B cell (primary cell): ENCODE results near the gene RFC5. TPM values are rescaled to one million over a fixed set of nuclear protein-coding genes. Genes with fewer than 3 reads are reported as not detected.

Source experiments
- ATAC-seq: fragments of 200-7000 bp; cut with Tn5 transposase; one replicate; pipeline ENCODE4 v1.10.0; 2021; ENCODE audit warnings: low read depth, mild to moderate bottlenecking, moderate number of reproducible peaks, moderate library complexity
- CTCF ChIA-PET: fragments of 350-600 bp; sonication (Branson Sonifier 250); formaldehyde crosslinking; loops from one replicate; lab custom pipeline; 2021; ENCODE audit warnings: antibody characterized with exemption, inconsistent platforms; lab: Charles Lee
- POLR2A ChIA-PET: fragments of 350-600 bp; sonication (Branson Sonifier 250); formaldehyde crosslinking; loops from one replicate; lab custom pipeline; 2021; ENCODE audit warnings: antibody characterized with exemption; lab: Charles Lee
- DNase-seq: peaks from one replicate; pipeline ENCODE4 v3.0.0; 2013
- H2AFZ ChIP-seq: 2 replicates; pipeline ENCODE4 v1.6.1; 2012; ENCODE audit warnings: mild to moderate bottlenecking, low read depth, low read length; ENCODE audit not compliant: insufficient read depth, poor library complexity, severe bottlenecking
- H3K27ac ChIP-seq, 2 donors: 1 replicate in 1 of 2; 2 replicates in 1 of 2; pipeline ENCODE4 v1.5.1; 2012 to 2013; ENCODE audit warnings: low read length in 2 of 2, mild to moderate bottlenecking in 2 of 2, moderate library complexity in 1 of 2
- H3K27me3 ChIP-seq, 4 experiments: fragments of 200-600 bp in 1 of 4; sonication (generic) in 1 of 4; replicated peaks in 1 of 4; 1 replicate in 2 of 4; 2 replicates in 2 of 4; pipeline versions ENCODE4 v1.6.1 to v1.7.0; 2013 to 2016; ENCODE audit warnings: low read length in 3 of 4, mild to moderate bottlenecking in 2 of 4, mixed read lengths in 1 of 4, moderate library complexity in 1 of 4; ENCODE audit not compliant: insufficient read depth in 4 of 4, control insufficient read depth in 3 of 4; ENCODE audit errors: control extremely low read depth in 1 of 4
- H3K36me3 ChIP-seq, 2 experiments: replicated peaks in 1 of 2; 1 replicate in 1 of 2; 2 replicates in 1 of 2; pipeline versions ENCODE4 v1.6.1 to v1.7.1; 2013; ENCODE audit warnings: low read length in 1 of 2; ENCODE audit not compliant: insufficient read depth in 2 of 2, control insufficient read depth in 1 of 2; ENCODE audit errors: control extremely low read depth in 1 of 2, extremely low read depth in 1 of 2
- H3K4me1 ChIP-seq, 2 donors: fragments of 200-600 bp in 1 of 2; sonication (generic) in 1 of 2; 1 replicate in 1 of 2; 2 replicates in 1 of 2; pipeline versions ENCODE4 v1.5.1 to v1.6.1; 2013 to 2017; ENCODE audit warnings: low read length in 2 of 2; ENCODE audit not compliant: control insufficient read depth in 2 of 2, insufficient read depth in 2 of 2
- H3K4me2 ChIP-seq: replicated peaks from 2 replicates; pipeline ENCODE3; 2012; ENCODE audit warnings: mild to moderate bottlenecking, low read depth, low read length; ENCODE audit not compliant: poor library complexity, severe bottlenecking
- H3K4me3 ChIP-seq, 5 experiments: fragments of 200-600 bp in 1 of 5; sonication (generic) in 1 of 5; 1 replicate in 3 of 5; 2 replicates in 2 of 5; pipeline versions ENCODE4 v1.5.1 to v1.7.0; 2011 to 2016; ENCODE audit warnings: low read length in 4 of 5, mild to moderate bottlenecking in 4 of 5, low read depth in 2 of 5, control low read depth in 1 of 5, moderate library complexity in 1 of 5; ENCODE audit not compliant: insufficient read depth in 1 of 5; ENCODE audit errors: control extremely low read depth in 1 of 5, extremely low read depth in 1 of 5
- H3K79me2 ChIP-seq: fragments of 200-600 bp; sonication (generic); one replicate; pipeline ENCODE4 v1.6.0; 2016; ENCODE audit warnings: low read length; ENCODE audit not compliant: control insufficient read depth, insufficient read depth
- H3K9ac ChIP-seq: fragments of 200-600 bp; sonication (generic); 2 replicates; pipeline ENCODE4 v1.6.1; 2017; ENCODE audit warnings: mild to moderate bottlenecking, low read length, moderate library complexity
- H3K9me3 ChIP-seq, 3 donors: one replicate each; pipeline versions ENCODE4 v1.6.1 to v1.7.1; 2013; ENCODE audit warnings: low read length in 2 of 3; ENCODE audit not compliant: control insufficient read depth in 2 of 3, insufficient read depth in 1 of 3; ENCODE audit errors: control extremely low read depth in 1 of 3
- H4K20me1 ChIP-seq: 2 replicates; pipeline ENCODE4 v1.6.0; 2012; ENCODE audit warnings: mild to moderate bottlenecking, low read length; ENCODE audit not compliant: insufficient read depth, control insufficient read depth, poor library complexity, severe bottlenecking
- H3K27ac Mint-ChIP-seq: one replicate; pipeline ENCODE4 v1.8.0; 2021; ENCODE audit warnings: mixed read lengths
- H3K27me3 Mint-ChIP-seq: one replicate; pipeline ENCODE4 v1.8.0; 2021; ENCODE audit warnings: mixed read lengths
- H3K4me1 Mint-ChIP-seq: one replicate; pipeline ENCODE4 v1.8.0; 2021; ENCODE audit warnings: mixed read lengths
- H3K4me3 Mint-ChIP-seq: one replicate; pipeline ENCODE4 v1.8.0; 2021; ENCODE audit warnings: mixed read lengths
- H3K9me3 Mint-ChIP-seq: one replicate; pipeline ENCODE4 v1.8.0; 2022; ENCODE audit warnings: mixed read lengths; ENCODE audit not compliant: insufficient read depth
- EZH2 ChIP-seq: IDR thresholded peaks from 2 replicates; pipeline ENCODE4 v1.6.1; 2012; ENCODE audit warnings: borderline replicate concordance, low read depth, mild to moderate bottlenecking, moderate library complexity, low read length; ENCODE audit not compliant: insufficient read depth, poor library complexity, severe bottlenecking
- WGBS: methylation state at CpG from one replicate; pipeline ENCODE4 v1.1.5; 2013; ENCODE audit warnings: missing lambda C conversion rate; ENCODE audit not compliant: insufficient coverage; 5-methylcytosine and 5-hydroxymethylcytosine counted together
- intact Hi-C: fragments of 100-400 bp; cut with micrococcal nuclease; formaldehyde crosslinking; loops from one replicate; pipeline ENCODE4 v1.10.0; 2022
- polyA plus RNA-seq: library from polyadenylated mRNA; depleted of rRNA; stranded (reverse); fragments of >200 nt; gene quantifications from 2 replicates; pipeline ENCODE4 v1.2.3, GENCODE V29; 2012
- total RNA-seq, 2 donors: library from RNA; stranded (reverse); fragments of 120-200 nt in 1 of 2; gene quantifications; 1 replicate in 1 of 2; 2 replicates in 1 of 2; pipeline versions ENCODE4 v1.2.3 to v1.2.4, GENCODE V29; 2013 to 2022
- TF ChIP-seq, protein P1 (sequence below): fragments of 200-600 bp; IDR thresholded peaks from one replicate; pipeline ENCODE4 v1.8.0; 2022; ENCODE audit warnings: antibody characterized with exemption, mild to moderate bottlenecking

RFC5 gene
- total and polyA plus RNA-seq, 2 donors (not counting 1 experiment from before 2014, with no cell fraction given) = 22.7 to 23.2 TPM

- no peak overlapping the region for H3K4me3 Mint-ChIP-seq
- Histone ChIP-seq H3K4me2 (no peak overlapping the region), H3K27me3 (no peaks in the 10 kb centered on the region), H4K20me1 (no peaks in the 10 kb centered on the region), H3K4me1 (peaks cover 4 to 7% of the 10 kb centered on the region in 2 donors), H2AFZ (no peak overlapping the region), H3K27ac (no peak overlapping the region), H3K79me2 (peaks cover 4% of the 10 kb centered on the region), H3K9me3 (no peaks in the 10 kb centered on the region), H3K36me3 (no peaks in the 10 kb centered on the region), H3K4me3 (no peak overlapping the region), H3K9ac (no peak overlapping the region)
- ChIA-PET POLR2A (no interaction called here), CTCF (no interaction called here)
- TF ChIP-seq, protein P1, sequence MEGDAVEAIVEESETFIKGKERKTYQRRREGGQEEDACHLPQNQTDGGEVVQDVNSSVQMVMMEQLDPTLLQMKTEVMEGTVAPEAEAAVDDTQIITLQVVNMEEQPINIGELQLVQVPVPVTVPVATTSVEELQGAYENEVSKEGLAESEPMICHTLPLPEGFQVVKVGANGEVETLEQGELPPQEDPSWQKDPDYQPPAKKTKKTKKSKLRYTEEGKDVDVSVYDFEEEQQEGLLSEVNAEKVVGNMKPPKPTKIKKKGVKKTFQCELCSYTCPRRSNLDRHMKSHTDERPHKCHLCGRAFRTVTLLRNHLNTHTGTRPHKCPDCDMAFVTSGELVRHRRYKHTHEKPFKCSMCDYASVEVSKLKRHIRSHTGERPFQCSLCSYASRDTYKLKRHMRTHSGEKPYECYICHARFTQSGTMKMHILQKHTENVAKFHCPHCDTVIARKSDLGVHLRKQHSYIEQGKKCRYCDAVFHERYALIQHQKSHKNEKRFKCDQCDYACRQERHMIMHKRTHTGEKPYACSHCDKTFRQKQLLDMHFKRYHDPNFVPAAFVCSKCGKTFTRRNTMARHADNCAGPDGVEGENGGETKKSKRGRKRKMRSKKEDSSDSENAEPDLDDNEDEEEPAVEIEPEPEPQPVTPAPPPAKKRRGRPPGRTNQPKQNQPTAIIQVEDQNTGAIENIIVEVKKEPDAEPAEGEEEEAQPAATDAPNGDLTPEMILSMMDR = no peak
- TF ChIP-seq EZH2 = no peak
- H3K4me1 Mint-ChIP-seq = peaks cover 8% of the 10 kb centered on the region
- no peaks in the 10 kb centered on the region for H3K9me3 Mint-ChIP-seq
- ATAC-seq (no peak), DNase-seq (no peak)
- intact Hi-C loops = no loop called here
- H3K27ac Mint-ChIP-seq = no peak overlapping the region
- WGBS = 80% methylated on average over 2 of the region's 3 CpGs
- H3K27me3 Mint-ChIP-seq = peaks cover 8% of the 10 kb centered on the region
Observed at GRCh38 chr12:118011961-118012360, 4.5 kb upstream of the RFC5 start.

DNA sequence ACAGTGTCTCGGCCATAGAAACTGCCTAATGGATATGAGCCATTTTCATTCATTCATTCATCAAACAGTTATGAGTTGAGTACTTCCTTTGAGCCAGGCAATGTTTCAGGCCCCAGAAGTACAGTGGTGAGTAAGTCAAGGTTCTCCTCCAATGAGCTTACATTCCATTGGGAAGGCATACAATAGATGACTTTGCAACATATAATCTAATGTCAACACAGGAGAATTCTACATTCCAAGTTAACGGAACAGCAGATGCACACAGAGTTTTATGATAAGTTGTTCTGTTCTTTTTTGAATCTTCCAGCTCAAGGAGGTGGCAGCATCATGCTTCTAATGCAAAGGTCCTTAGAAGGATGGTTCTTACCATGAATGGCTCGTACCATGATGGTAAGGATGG, 3.2 kb upstream of the RFC5 start:
- ChIA-PET POLR2A (no interaction called here), CTCF (no interaction called here)
- Mint-ChIP-seq H3K9me3 (no peaks in the 10 kb centered on the region), H3K27ac (no peak overlapping the region), H3K4me1 (peaks cover 16% of the 10 kb centered on the region), H3K4me3 (no peak overlapping the region), H3K27me3 (peaks cover 4% of the 10 kb centered on the region)
- intact Hi-C loops = no loop called here
- H3K4me3 ChIP-seq = no peak overlapping the region
- no peak overlapping the region for H3K4me2 ChIP-seq
- no peaks in the 10 kb centered on the region for H4K20me1 ChIP-seq
- DNase-seq (no peak), ATAC-seq (no peak)
- H2AFZ ChIP-seq = no peak overlapping the region
- H3K79me2 ChIP-seq = peaks cover 18% of the 10 kb centered on the region
- no peaks in the 10 kb centered on the region for H3K9me3 ChIP-seq
- no peak for TF ChIP-seq EZH2
- TF ChIP-seq, protein P1 = no peak
- H3K36me3 ChIP-seq = no peaks in the 10 kb centered on the region
- H3K27me3 ChIP-seq = no peaks in the 10 kb centered on the region
- H3K4me1 ChIP-seq = peaks cover 11 to 16% of the 10 kb centered on the region in 2 donors
- H3K27ac ChIP-seq = no peak overlapping the region
- 100% methylated on average over 1 of the region's 3 CpGs for WGBS
- H3K9ac ChIP-seq = no peak overlapping the region
